HG02763 (cell line): ENCODE data around the gene CRYGC.

Source experiments
- ATAC-seq: cut with Tn5 transposase; IDR thresholded peaks from one replicate; pipeline ENCODE4 v1.9.1; 2021; ENCODE audit warnings: mild to moderate bottlenecking, moderate library complexity; ENCODE audit not compliant: unreplicated experiment

The CRYGC gene

GRCh38 chr2:208097801-208098200 is 31.8 kb downstream of the CRYGC start:
- no peak for ATAC-seq

- no peak for ATAC-seq
Measured at GRCh38 chr2:208097313-208097712, 32.3 kb downstream of the CRYGC start.

GRCh38 chr2:208096080-208096479 is 33.5 kb downstream of the CRYGC start:
- no peak for ATAC-seq

GRCh38 chr2:208093128-208093527 is 36.5 kb downstream of the CRYGC start:
- no peak for ATAC-seq

GRCh38 chr2:208092093-208092832 is 37.4 kb downstream of the CRYGC start:
- ATAC-seq = no peak

- ATAC-seq = no peak
Measured at GRCh38 chr2:208090420-208090819, 39.2 kb downstream of the CRYGC start.

- ATAC-seq = no peak
Measured at GRCh38 chr2:208086029-208086428, 43.6 kb downstream of the CRYGC start.

- no peak for ATAC-seq
Measured at GRCh38 chr2:208083807-208084206, 45.8 kb downstream of the CRYGC start.
